ENCODE results near the gene SLC24A4.

The SLC24A4 gene

DNA sequence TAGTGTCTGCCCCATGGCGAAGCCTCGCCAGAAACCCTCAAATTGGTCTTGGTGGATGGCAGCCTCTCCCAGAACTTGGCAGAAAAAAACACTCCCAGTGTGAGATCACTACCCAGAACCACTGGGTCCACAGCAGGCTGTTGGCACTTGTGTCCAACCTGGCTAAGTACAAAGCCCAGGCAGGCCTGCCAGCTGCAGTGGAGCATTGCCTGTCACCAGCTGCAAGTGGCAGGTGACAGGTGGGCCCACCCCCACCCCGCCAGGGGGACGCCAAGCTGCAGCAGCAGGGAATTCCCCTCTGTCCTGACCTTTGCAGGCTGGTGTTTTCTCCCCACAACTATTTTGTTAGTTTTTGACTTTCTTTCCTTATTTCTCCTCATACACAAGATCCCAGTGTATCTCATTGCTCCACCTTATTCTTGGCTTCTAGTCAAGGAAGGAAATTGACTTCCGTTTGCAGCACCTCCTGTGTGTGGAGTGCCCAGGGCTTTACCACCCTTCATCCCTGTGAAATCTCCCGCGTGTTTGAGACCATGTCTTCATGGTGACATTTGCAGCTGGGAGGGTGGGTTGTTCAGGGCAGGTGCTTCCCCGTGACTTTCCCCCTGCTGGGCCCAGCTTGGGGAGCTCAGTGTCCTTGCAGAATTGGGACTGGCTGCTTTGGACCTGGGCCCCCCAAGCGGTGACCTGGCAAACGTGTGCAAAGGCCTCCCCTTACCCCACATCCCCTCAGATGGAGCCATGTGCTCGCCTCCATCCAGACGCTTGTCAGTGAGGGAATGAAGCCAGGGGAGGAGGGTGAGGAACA lies 116.8 kb downstream of the SLC24A4 start:
- no peak for DNase-seq (ENCODE audit: low read depth)

DNA sequence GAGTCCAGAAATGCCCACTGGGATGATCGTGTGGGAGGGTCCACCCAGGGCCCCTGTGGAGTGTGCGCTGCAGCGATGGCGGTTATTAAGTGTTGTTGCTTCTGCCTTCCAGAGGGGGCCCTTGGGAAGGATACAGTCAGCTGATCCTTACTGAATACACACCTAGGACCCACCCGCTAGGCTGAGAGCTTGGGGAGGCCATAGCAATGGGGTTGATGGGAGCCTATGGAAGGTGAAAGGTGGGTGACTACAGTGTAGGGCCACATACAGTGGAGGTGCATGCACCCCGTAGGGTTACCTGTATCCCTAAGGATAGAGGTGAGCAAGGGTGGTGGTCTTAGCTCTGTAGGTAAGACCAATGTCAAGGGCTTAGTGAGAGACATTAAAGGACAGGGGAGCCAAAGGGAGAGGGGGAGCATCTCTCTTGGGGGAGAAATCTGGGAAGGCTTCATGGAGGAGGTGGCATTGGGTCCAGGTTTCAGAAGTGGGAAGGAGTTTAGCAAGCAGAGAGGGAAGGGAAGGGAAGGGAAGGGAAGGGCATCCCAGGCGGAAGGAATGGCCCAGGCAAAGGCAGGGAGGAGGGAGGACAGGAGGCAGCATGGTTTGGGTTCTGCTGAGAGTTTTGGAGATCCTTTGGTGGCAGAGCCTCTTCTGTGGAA lies 117.5 kb downstream of the SLC24A4 start:
- DNase-seq (ENCODE audit: low read depth), result no peak

GRCh38 chr14:92441751-92442504 lies 119.0 kb downstream of the SLC24A4 start:
- no peak for DNase-seq (ENCODE audit: low read depth)

DNA sequence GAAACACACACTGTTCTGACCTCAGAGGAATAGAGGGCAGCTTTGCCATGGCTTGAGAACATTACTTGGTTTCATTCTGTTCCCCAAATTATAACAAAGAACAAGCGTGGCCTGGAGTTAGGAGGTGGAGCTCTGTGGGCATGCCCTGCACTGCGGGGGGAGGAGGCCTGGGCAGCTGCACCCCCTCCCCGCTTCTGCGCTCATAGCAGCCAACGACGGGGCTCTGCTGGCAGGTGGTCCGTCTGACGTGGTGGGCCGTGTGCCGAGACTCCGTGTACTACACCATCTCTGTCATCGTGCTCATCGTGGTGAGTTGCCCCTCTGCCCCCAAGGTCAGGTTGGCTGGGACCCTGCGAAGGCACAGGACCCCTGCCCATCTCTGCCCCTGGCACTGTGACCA lies 120.2 kb downstream of the SLC24A4 start:
- no peak for DNase-seq (ENCODE audit: low read depth)

GRCh38 chr14:92443741-92444140 lies 120.8 kb downstream of the SLC24A4 start:
- DNase-seq (ENCODE audit: low read depth), result no peak

GRCh38 chr14:92446771-92447170 lies 123.8 kb downstream of the SLC24A4 start:
- no peak for DNase-seq (ENCODE audit: low read depth)

DNA sequence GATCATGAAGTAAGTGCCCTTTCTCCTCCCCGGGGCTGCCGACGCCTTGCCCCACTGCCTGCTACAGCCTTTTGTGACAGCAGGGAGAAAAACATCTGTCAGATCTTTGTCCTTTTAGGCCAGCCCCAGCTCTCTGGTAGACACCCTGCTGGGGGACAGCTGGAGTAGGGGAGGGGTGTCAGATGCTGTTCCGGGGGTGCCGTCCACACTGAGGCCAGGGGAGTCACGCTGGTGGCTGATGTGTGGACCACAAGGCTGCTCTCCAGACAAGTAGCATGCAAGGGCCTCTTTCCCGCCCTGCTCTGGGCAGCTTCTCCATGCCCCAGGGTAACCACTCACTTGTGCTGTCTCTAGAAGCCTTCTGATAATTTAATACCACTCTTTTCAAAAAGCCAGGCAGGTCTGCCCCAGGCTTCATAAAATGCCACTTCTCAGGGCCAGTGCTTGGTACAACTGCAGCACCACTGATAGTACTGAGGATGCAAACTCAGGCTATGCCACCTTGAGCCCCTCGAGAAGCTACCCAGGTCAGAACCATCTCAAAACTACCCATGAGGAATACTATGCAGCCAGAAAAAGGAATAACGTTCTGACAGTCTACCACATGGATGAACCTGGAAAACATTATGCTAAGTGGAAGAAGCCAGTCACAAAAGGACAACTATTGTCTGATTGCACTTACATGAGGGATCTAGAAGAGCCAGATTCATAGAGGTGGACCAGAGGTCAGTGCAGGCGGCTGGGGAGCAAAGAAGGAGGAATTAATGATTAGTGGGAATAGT lies 124.6 kb downstream of the SLC24A4 start:
- no peak for DNase-seq (ENCODE audit: low read depth)

GRCh38 chr14:92448786-92449185 lies 125.8 kb downstream of the SLC24A4 start:
- DNase-seq (ENCODE audit: low read depth), result no peak

- no peak for DNase-seq (ENCODE audit: low read depth)
Measured at GRCh38 chr14:92449404-92450181, 126.6 kb downstream of the SLC24A4 start.

GRCh38 chr14:92450351-92451070 lies 127.5 kb downstream of the SLC24A4 start:
- no peak for DNase-seq (ENCODE audit: low read depth)

DNA sequence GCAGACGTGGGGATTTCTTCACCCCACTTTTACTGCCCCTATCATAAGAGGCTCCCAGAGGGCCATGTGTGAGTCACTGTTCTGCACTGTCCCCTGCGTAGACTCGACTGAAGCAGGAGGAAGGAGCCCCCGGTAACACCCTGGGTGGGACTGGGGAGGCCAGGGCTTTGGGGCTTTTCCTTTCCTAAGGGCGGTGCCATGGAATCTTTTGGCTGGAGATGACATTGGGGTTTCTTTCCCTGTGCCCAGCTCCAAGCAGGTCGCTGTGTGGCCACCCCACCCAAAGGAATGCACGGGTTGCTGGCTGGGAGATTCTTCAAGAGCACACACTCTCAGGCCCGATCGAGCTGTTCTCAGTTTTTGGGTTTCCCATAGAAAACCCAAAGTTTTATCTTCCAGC lies 128.3 kb downstream of the SLC24A4 start:
- no peak for DNase-seq (ENCODE audit: low read depth)

DNA sequence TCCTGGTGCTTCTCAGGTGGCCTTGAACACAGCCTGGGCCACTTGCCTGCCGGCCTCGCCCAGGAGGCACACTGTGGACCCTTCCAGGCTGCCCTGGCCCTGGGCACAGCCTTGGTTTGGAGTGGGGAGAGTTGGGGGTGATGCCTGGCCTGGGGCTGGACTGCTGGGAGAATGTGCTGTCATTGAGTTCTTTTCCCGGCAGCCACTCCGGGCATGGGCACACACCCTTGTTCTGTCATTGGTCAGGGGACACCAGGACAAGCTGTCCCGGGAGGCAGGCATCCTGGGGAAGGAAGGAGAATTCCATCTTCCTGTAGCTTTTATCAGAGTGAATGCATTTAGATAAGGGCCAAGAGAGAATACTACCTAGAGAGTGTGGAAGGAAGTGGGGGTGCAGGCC lies 128.8 kb downstream of the SLC24A4 start:
- no peak for DNase-seq (ENCODE audit: low read depth)

DNA sequence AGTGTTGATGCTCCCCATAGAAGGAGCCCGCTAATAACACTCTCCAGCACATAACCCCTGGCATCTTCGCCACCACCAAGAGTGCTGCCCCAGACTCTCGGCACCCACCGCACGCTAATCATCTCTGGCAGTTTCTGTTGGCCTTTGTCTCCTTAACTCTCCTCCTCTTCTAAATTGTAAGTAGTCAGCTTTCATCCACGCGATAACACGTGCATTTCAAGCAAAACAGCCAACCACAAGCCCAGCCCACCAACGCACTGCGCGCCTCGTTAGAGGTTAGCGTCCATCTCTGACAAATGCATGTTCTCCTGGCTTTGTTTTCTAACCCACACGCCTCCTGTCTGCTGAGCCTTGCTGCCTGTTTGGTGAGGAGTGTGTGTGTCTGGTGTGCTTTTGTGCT lies 129.5 kb downstream of the SLC24A4 start:
- no peak for DNase-seq (ENCODE audit: low read depth)

- DNase-seq (ENCODE audit: low read depth), result no peak
Measured at GRCh38 chr14:92453691-92454090, 130.7 kb downstream of the SLC24A4 start.

- no peak for DNase-seq (ENCODE audit: low read depth)
Measured at GRCh38 chr14:92455231-92455630, 132.3 kb downstream of the SLC24A4 start.

DNA sequence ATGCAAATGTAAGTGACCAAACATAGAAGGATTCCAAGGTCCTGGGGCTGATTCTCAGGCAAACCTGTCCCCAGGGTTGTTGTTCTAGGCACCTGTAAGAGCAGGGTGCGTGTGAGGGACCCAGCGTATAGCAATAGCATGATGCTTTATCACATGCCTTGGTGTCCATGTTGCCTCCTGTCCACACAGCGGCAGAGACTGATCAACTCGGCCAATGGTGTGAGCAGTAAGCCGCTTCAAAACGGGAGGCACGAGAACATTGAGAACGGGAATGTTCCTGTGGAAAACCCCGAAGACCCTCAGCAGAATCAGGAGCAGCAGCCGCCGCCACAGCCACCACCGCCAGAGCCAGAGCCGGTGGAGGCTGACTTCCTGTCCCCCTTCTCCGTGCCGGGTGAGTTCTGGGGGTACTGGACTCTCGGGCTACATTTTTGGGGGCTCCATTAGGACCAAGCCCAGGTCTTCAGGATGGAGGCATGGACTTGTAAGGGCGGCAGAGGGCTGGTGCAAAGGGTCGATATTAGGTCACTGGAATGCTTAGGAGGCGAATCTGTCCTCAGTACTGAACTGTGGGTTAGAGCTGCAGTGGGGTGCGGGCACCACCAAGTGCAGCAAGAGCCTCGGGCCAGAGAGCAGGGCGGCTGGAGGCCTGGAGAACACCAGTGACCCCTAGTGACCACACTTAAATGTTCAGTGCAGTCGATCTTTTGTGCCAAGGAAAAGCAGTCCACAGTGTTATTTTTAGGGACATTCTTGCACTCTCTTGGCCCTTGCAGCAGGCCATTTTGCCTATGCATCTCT lies 133.4 kb downstream of the SLC24A4 start:
- no peak for DNase-seq (ENCODE audit: low read depth)

DNA sequence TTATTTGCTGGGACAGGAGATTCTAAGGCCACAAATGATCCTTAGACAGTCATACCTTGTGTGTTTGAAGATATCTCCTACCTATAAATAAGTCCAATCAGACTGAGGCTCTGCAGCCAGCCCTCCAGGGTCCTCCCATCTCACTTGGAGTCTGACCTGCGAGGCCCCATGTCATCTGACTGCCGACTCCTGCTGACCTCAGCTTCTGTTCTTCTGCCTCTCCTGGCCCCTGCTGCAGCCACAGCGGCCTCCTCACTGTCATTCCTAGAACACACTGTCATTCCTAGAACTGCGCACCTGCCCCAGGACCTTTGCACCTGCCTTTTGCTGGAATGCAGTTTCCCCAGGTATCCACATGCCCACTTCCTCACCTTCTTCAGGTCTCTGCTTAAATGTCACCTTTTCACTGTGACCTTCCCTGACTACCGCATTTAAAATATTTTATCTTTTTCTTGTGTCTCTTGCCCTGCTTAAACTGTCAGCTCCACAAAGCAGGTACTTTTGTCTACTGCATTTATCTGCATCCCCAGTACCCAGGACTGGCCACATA lies 134.1 kb downstream of the SLC24A4 start:
- no peak for DNase-seq (ENCODE audit: low read depth)

GRCh38 chr14:92458136-92459029 lies 135.4 kb downstream of the SLC24A4 start:
- DNase-seq (ENCODE audit: low read depth), result no peak
